Mesothelial cell of epicardium (in vitro differentiated cells): ENCODE measurements around the gene LRRC74A. TPM values are rescaled to one million over a fixed set of nuclear protein-coding genes. Genes with fewer than 3 reads are reported as not detected.

ENCODE experiments used
- DNase-seq, 2 experiments: peaks; one replicate each; pipeline ENCODE4 v3.0.0; 2021; ENCODE audit warnings: low spot score in 2 of 2; ENCODE audit not compliant: unreplicated experiment in 2 of 2
- H3K27ac Mint-ChIP-seq: 2 replicates; pipeline ENCODE4 v1.8.0; 2021; ENCODE audit warnings: mixed read lengths
- H3K27me3 Mint-ChIP-seq: 2 replicates; pipeline ENCODE4 v1.8.0; 2021; ENCODE audit warnings: low read depth, mixed read lengths
- H3K36me3 Mint-ChIP-seq: 2 replicates; pipeline ENCODE4 v1.8.0; 2021; ENCODE audit warnings: mixed read lengths
- H3K4me1 Mint-ChIP-seq: 2 replicates; pipeline ENCODE4 v1.8.0; 2021; ENCODE audit warnings: mixed read lengths
- H3K4me3 Mint-ChIP-seq: 2 replicates; pipeline ENCODE4 v1.8.0; 2021; ENCODE audit warnings: mild to moderate bottlenecking, moderate library complexity, mixed read lengths
- H3K9me3 Mint-ChIP-seq: 2 replicates; pipeline ENCODE4 v1.8.0; 2021; ENCODE audit warnings: mixed read lengths
- CTCF ChIP-seq: fragments of 200-600 bp; sonication (generic); IDR thresholded peaks from one replicate; pipeline ENCODE4 v1.5.0; 2021; ENCODE audit warnings: antibody characterized with exemption; ENCODE audit not compliant: unreplicated experiment
- total RNA-seq: library from RNA; stranded (reverse); gene quantifications from 3 replicates; pipeline ENCODE4 v1.2.1, GENCODE V29; 2021

The LRRC74A gene
- total RNA-seq, 1 donor from 2014 or later: not detected

DNA sequence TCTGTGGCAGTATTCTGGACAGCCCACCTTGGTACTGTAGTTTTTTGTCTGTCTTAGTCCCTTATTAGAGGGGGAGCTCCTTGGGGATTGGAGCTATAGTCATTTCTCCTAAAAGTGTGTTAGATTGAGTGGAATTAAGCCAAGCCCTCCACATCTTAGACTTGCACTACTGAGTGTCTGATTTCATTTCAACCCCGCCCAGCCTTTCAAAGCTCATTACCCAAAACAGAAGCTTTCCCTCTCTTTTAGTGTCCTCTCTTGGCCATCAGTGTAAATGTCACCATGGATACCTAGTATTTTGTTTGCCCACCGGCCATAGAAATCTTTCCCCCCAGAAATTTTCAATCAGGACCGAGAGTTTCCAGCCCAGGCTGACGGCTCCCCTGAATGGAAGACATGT, 74.5 kb downstream of the LRRC74A start:
- Mint-ChIP-seq H3K27ac (no peak overlapping the region), H3K27me3 (peaks cover 3% of the 10 kb centered on the region), H3K36me3 (no peaks in the 10 kb centered on the region), H3K9me3 (no peaks in the 10 kb centered on the region), H3K4me1 (peaks cover 27% of the 10 kb centered on the region), H3K4me3 (no peak overlapping the region)
- no peak for TF ChIP-seq CTCF
- no peak for DNase-seq

- no peak for TF ChIP-seq CTCF
- Mint-ChIP-seq H3K27ac (no peak overlapping the region), H3K4me1 (peaks cover 22% of the 10 kb centered on the region), H3K9me3 (no peaks in the 10 kb centered on the region), H3K27me3 (peaks cover 3% of the 10 kb centered on the region), H3K36me3 (no peaks in the 10 kb centered on the region), H3K4me3 (no peak overlapping the region)
- no peak for DNase-seq
Measured at GRCh38 chr14:76901171-76902055, 75.2 kb downstream of the LRRC74A start.

- no peak for TF ChIP-seq CTCF
- Mint-ChIP-seq H3K27me3 (peaks cover 3% of the 10 kb centered on the region), H3K4me3 (no peak overlapping the region), H3K9me3 (no peaks in the 10 kb centered on the region), H3K36me3 (no peaks in the 10 kb centered on the region), H3K4me1 (peaks cover 22% of the 10 kb centered on the region), H3K27ac (no peak overlapping the region)
- DNase-seq: no peak
Measured at GRCh38 chr14:76902591-76902990, 76.4 kb downstream of the LRRC74A start.

- Mint-ChIP-seq H3K27ac (peak overlapping the region; percentile 82), H3K4me1 (peaks cover 22% of the 10 kb centered on the region), H3K27me3 (peaks cover 3% of the 10 kb centered on the region), H3K36me3 (no peaks in the 10 kb centered on the region), H3K4me3 (no peak overlapping the region), H3K9me3 (no peaks in the 10 kb centered on the region)
- no peak for DNase-seq
- TF ChIP-seq CTCF: no peak
Measured at GRCh38 chr14:76904100-76904739, 78.0 kb downstream of the LRRC74A start.

- TF ChIP-seq CTCF: no peak
- Mint-ChIP-seq H3K4me3 (no peak overlapping the region), H3K27me3 (peaks cover 3% of the 10 kb centered on the region), H3K4me1 (peaks cover 22% of the 10 kb centered on the region), H3K9me3 (no peaks in the 10 kb centered on the region), H3K27ac (peak overlapping the region; percentile 82), H3K36me3 (no peaks in the 10 kb centered on the region)
- DNase-seq: peak in 1 of 2 experiments; percentile 78
Measured at GRCh38 chr14:76904740-76905569, 78.7 kb downstream of the LRRC74A start.
